COR-L47 (cell line): ENCODE results near the gene ZNF84.

Experiments used
- DNase-seq: peaks from one replicate; lab custom pipeline; 2025; lab: John Stamatoyannopoulos, UW

Gene ZNF84

GRCh38 chr12:133037207-133038005, at the start of gene ZNF84:
Gene ZNF84, plus strand, starts transcription at chr12:133037509. Its CDS starts 3,959 bp downstream, at chr12:133041468.
- DNase-seq: peak; percentile 99

- no peak for DNase-seq
These were observed 38.6 kb upstream of the ZNF84 start for GRCh38 chr12:132998741-132999140.

GRCh38 chr12:133010657-133011297, 26.5 kb upstream of the ZNF84 start:
- no peak for DNase-seq

- no peak for DNase-seq
These were observed 13.7 kb upstream of the ZNF84 start for GRCh38 chr12:133023566-133023965.

GRCh38 chr12:133026996-133027395, 10.3 kb upstream of the ZNF84 start:
- no peak for DNase-seq

- DNase-seq: no peak
These were observed 905 bp downstream of the ZNF84 start for GRCh38 chr12:133038118-133038709.

GRCh38 chr12:133046698-133047097, 9.4 kb downstream of the ZNF84 start:
- DNase-seq: no peak

GRCh38 chr12:133057446-133057845, 20.1 kb downstream of the ZNF84 start:
- no peak for DNase-seq

- no peak for DNase-seq
These were observed 21.1 kb downstream of the ZNF84 start for GRCh38 chr12:133058203-133059113.

- no peak for DNase-seq
These were observed 24.6 kb downstream of the ZNF84 start for GRCh38 chr12:133061954-133062353.

GRCh38 chr12:133063556-133063955, 26.2 kb downstream of the ZNF84 start:
- no peak for DNase-seq

GRCh38 chr12:133073836-133074235, 36.5 kb downstream of the ZNF84 start:
- DNase-seq: no peak

- DNase-seq: peak; percentile 99
These were observed 42.7 kb downstream of the ZNF84 start for GRCh38 chr12:133080026-133080367.

GRCh38 chr12:133080368-133081158, 43.3 kb downstream of the ZNF84 start, which contains the start of gene ZNF140:
Gene ZNF140, plus strand, starts transcription at chr12:133080923. Its CDS starts 398 bp downstream, at chr12:133081321.
- peak; percentile 99 for DNase-seq

- no peak for DNase-seq
These were observed 44.0 kb downstream of the ZNF84 start for GRCh38 chr12:133081159-133081780.

- DNase-seq: no peak
These were observed 46.0 kb downstream of the ZNF84 start for GRCh38 chr12:133083345-133083744.

- DNase-seq: no peak
These were observed 68.3 kb downstream of the ZNF84 start for GRCh38 chr12:133105620-133106019.

- no peak for DNase-seq
These were observed 68.9 kb downstream of the ZNF84 start for GRCh38 chr12:133106253-133106652.

- DNase-seq: no peak
These were observed 69.8 kb downstream of the ZNF84 start for GRCh38 chr12:133107121-133107520.

GRCh38 chr12:133108150-133108549, 70.8 kb downstream of the ZNF84 start:
- no peak for DNase-seq
